Activated CD4-positive, alpha-beta T cell treated with anti-CD3 and anti-CD28 coated beads for 1 hour (primary cell): ENCODE measurements around the gene DKKL1.
"Not testable (repeated sequence)": the region's sequence is repeated elsewhere in the genome, so short reads cannot be mapped to it uniquely, and the experiment has no call there.

Experiments used
- DNase-seq: peaks from one replicate; pipeline ENCODE4 v3.0.0-alpha.2; 2020

DKKL1 gene

GRCh38 chr19:49364083-49364737, 533 bp downstream of the DKKL1 start:
- DNase-seq, result no peak

GRCh38 chr19:49366110-49366509, 2.4 kb downstream of the DKKL1 start:
- DNase-seq, result no peak

- no peak for DNase-seq
Observed at GRCh38 chr19:49368711-49369358, 5.2 kb downstream of the DKKL1 start.

- DNase-seq, result no peak
Observed at GRCh38 chr19:49371184-49371583, 7.5 kb downstream of the DKKL1 start.

GRCh38 chr19:49373174-49373573, 9.5 kb downstream of the DKKL1 start:
- DNase-seq, result not testable (repeated sequence)

GRCh38 chr19:49374665-49375434, 11.2 kb downstream of the DKKL1 start:
- no peak for DNase-seq

- DNase-seq, result no peak
Observed at GRCh38 chr19:49378512-49378911, 14.8 kb downstream of the DKKL1 start.

GRCh38 chr19:49380391-49380790, 16.7 kb downstream of the DKKL1 start:
- DNase-seq, result no peak

GRCh38 chr19:49382639-49383038, 19.0 kb downstream of the DKKL1 start:
- no peak for DNase-seq

- DNase-seq, result no peak
Observed at GRCh38 chr19:49383599-49383998, 19.9 kb downstream of the DKKL1 start.

- DNase-seq, result peak; percentile 89
Observed at GRCh38 chr19:49387936-49388372, 24.3 kb downstream of the DKKL1 start, which contains the start of gene KASH5. Gene KASH5, plus strand, starts transcription at chr19:49388249. Its CDS starts 2,635 bp downstream, at chr19:49390884.

- DNase-seq, result no peak
Observed at GRCh38 chr19:49389406-49389805, 25.7 kb downstream of the DKKL1 start.

GRCh38 chr19:49390131-49390928, 26.7 kb downstream of the DKKL1 start:
- no peak for DNase-seq

- no peak for DNase-seq
Observed at GRCh38 chr19:49390929-49391359, 27.3 kb downstream of the DKKL1 start.

- DNase-seq, result peak; percentile 71
Observed at GRCh38 chr19:49391581-49392399, 28.1 kb downstream of the DKKL1 start.

GRCh38 chr19:49393881-49394280, 30.2 kb downstream of the DKKL1 start:
- DNase-seq, result no peak

- DNase-seq, result no peak
Observed at GRCh38 chr19:49395581-49396407, 32.1 kb downstream of the DKKL1 start.

- no peak for DNase-seq
Observed at GRCh38 chr19:49396738-49397505, 33.2 kb downstream of the DKKL1 start.

- DNase-seq, result no peak
Observed at GRCh38 chr19:49398001-49398615, 34.4 kb downstream of the DKKL1 start.

- no peak for DNase-seq
Observed at GRCh38 chr19:49398931-49399330, 35.3 kb downstream of the DKKL1 start.
